ENCODE data around the gene ZNF91.
"Not testable (repeated sequence)": the region's sequence is repeated elsewhere in the genome, so short reads cannot be mapped to it uniquely, and the experiment has no call there.

ZNF91 gene

DNA sequence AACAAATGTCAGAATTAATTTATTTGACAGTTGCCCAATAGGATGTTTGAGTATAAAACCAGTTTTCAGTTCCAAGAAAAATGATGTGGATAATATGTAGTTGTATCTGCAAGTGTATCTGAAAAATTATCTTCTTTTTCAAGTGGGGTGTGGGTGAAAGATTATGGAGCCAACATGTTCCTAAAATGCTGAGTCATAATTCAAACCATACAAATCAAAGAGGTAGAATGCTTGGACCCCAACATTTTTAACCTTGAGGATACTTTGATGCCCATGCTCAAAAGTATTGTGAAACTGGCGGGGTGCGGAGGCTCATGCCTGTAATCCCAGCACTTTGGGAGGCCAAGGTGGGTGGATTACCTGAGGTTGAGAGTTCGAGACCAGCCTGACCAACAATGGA lies 91.0 kb downstream of the ZNF91 start:
- Histone ChIP-seq H3K9me3 (ENCODE audit: control insufficient read depth, insufficient read depth, low read length) (peaks cover 53% of the 10 kb centered on the region), H3K9ac (ENCODE audit: low read depth, low read length) (no peak overlapping the region), H3K27me3 (ENCODE audit: control insufficient read depth, insufficient read depth, low read length) (no peaks in the 10 kb centered on the region), H3K4me1 (ENCODE audit: control insufficient read depth, insufficient read depth, low read length) (no peaks in the 10 kb centered on the region), H3K36me3 (ENCODE audit: control insufficient read depth, insufficient read depth, low read length) (no peaks in the 10 kb centered on the region), H3K4me3 (ENCODE audit: low read depth, low read length) (no peak overlapping the region), H3K27ac (ENCODE audit: low read depth, low read length) (no peak overlapping the region)

DNA sequence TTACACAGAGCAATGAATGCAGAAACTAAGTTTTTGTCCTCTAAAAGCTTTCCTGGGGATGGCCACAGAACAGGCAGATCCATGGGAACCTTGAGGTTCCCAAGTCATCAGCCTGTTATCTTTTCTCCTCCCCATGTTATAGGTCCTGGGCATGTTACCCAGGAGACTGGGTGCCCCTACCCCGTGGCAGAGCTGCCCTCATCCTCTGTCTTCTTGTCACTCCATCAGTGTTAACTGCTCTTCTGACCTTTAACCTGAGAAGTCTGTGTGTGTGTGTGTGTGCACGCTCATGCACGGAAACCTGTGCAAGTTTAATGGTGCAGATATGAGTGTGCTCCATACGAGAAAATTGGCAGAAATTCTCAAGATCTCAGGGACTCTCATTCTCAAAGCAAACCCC lies 101.1 kb downstream of the ZNF91 start:
- no peak overlapping the region for H3K9ac ChIP-seq (ENCODE audit: low read depth, low read length)
- no peaks in the 10 kb centered on the region for H3K27me3 ChIP-seq (ENCODE audit: control insufficient read depth, insufficient read depth, low read length)
- H3K36me3 ChIP-seq (ENCODE audit: control insufficient read depth, insufficient read depth, low read length) = no peaks in the 10 kb centered on the region
- H3K9me3 ChIP-seq (ENCODE audit: control insufficient read depth, insufficient read depth, low read length) = peaks cover 31% of the 10 kb centered on the region
- H3K27ac ChIP-seq (ENCODE audit: low read depth, low read length) = no peak overlapping the region
- no peak overlapping the region for H3K4me3 ChIP-seq (ENCODE audit: low read depth, low read length)
- H3K4me1 ChIP-seq (ENCODE audit: control insufficient read depth, insufficient read depth, low read length) = no peaks in the 10 kb centered on the region

DNA sequence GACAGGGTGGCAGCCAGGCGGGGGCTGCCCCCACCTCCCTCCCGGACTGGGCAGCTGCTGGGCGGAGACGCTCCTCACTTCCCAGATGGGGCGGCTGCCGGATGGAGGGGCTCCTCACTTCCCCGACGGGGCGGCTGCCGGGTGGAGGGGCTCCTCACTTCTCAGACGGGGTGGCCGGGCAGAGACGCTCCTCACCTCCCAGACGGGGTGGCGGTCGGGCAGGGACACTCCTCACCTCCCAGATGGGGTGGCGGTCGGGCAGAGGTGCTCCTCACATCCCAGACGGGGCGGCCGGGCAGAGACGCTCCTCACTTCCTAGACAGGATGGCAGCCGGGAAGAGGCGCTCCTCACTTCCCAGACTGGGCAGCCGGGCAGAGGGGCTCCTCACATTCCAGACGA lies 105.3 kb downstream of the ZNF91 start:
- H3K4me3 ChIP-seq (ENCODE audit: low read depth, low read length); H3K27me3 ChIP-seq (ENCODE audit: control insufficient read depth, insufficient read depth, low read length); H3K27ac ChIP-seq (ENCODE audit: low read depth, low read length); H3K36me3 ChIP-seq (ENCODE audit: control insufficient read depth, insufficient read depth, low read length); H3K9ac ChIP-seq (ENCODE audit: low read depth, low read length); H3K4me1 ChIP-seq (ENCODE audit: control insufficient read depth, insufficient read depth, low read length): not testable (repeated sequence)
- peaks cover 48% of the 10 kb centered on the region for H3K9me3 ChIP-seq (ENCODE audit: control insufficient read depth, insufficient read depth, low read length)

Measured in HUES48 (cell line).